ENCODE results near the gene COG4.
A peak's percentile ranks its signal among the peaks of the same experiment; 100 is the strongest.

COG4 gene

DNA sequence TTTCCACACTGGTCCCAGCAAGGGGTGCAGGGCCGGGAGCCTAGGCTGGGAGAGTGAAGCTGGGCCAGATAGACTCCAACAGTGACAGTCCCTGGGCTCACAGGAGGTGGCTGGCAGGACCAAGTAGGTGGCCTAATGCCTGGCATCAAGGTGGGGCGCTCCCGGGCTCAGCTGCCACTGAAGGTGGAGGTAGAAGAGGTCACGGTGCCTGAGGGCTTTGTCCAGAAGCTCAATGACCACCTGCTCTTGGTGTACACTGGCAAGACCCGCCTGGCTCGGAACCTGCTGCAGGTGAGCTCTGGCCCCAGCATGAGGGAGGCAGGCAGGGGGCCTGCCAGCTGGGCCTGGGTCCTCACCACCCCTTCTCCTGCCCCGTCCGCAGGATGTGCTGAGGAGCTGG is 45.2 kb downstream of the COG4 start:
- no peak for DNase-seq

DNA sequence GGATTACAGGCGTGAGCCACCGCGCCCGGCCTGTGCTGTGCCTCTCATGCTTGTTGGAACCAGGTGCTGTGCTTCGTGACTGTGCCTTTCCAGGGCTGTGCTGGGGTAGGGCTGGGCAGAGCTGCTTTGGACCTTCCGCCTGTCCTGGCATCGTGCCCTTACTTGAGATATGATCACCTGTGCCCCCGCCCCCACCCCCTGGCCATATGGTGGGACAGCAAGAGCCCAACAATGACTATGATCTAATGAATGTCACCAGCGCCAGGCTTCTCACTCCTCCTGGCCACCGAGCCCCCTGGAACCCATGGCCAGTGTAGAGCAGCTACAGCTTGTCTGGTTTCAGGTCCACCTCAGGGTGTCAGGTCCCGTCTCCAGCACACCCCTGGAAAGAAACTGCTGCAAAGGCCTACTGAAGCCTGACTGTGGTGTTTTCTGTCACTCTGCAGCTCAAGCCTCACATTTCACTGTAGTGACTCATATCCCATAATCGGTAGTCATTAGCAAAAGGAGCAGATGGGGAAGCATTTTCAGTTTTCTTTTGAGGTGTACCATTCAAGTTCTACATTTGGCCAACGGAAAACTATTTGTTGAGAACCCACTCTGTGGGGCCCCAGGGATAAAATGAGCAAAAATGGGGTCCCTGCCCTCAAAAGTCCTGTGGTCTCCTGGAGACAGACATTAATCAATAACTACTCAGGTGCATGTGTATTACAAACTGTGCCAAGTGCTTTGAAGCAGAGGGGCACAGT is 46.9 kb downstream of the COG4 start:
- DNase-seq = no peak

DNA sequence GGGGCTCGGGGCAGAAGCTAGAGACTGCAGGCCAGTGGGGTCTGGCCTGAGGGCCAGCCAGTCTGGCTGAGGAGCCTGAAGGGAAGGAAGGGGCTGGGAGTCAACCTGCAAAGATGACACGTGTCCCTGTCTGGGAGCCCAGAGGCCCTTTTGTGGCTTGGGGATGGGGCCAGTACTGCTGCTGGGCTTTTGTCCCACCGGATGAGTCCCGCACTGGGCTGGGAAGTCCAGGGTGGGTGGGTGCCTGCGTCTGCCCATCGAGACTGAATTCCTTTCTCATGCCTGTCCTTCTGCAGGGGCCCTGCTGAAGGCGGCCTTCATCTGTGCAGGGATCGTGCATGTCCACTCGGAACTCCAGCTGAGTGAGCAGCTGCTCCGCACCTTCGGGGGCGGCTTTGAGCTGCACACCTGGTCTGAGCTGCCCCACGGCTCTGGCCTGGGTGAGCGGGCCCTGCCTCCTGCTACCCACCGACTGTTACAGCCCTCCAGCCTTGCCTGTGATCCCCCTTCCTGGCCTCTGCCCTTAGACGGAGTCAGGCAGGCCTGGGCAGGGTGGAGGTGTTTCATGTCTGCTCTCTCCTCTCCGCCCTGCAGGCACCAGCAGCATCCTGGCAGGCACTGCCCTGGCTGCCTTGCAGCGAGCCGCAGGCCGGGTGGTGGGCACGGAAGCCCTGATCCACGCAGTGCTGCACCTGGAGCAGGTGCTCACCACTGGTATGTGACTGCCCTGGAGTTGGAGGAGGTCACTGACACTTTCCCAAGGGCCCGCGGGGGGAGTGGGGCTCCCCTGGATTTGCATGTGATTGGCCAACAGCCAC is 48.1 kb downstream of the COG4 start:
- DNase-seq = no peak

DNA sequence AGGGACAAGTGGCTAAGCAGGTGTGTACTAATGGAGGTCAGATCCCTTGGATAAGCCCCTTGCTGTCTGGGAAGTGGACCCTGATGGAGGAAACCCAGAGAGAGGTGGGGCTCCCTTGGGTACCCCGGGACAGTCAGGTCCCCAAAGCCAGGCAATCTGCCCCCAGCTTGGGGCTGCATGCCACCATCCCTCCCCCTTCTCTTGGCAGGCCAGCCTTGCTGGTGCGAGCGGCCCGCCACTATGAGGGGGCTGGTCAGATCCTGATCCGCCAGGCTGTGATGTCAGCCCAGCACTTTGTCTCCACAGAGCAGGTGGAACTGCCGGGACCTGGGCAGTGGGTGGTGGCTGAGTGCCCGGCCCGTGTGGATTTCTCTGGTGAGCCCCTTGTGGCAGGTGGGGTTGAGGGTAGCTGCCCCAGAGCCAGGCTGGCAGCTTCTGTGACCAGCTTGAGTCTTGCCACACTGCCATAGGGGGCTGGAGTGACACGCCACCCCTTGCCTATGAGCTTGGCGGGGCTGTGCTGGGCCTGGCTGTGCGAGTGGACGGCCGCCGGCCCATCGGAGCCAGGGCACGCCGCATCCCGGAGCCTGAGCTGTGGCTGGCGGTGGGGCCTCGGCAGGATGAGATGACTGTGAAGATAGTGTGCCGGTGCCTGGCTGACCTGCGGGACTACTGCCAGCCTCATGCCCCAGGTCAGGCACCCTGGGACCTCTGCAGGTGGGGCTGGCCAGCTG is 48.9 kb downstream of the COG4 start:
- DNase-seq = no peak

DNA sequence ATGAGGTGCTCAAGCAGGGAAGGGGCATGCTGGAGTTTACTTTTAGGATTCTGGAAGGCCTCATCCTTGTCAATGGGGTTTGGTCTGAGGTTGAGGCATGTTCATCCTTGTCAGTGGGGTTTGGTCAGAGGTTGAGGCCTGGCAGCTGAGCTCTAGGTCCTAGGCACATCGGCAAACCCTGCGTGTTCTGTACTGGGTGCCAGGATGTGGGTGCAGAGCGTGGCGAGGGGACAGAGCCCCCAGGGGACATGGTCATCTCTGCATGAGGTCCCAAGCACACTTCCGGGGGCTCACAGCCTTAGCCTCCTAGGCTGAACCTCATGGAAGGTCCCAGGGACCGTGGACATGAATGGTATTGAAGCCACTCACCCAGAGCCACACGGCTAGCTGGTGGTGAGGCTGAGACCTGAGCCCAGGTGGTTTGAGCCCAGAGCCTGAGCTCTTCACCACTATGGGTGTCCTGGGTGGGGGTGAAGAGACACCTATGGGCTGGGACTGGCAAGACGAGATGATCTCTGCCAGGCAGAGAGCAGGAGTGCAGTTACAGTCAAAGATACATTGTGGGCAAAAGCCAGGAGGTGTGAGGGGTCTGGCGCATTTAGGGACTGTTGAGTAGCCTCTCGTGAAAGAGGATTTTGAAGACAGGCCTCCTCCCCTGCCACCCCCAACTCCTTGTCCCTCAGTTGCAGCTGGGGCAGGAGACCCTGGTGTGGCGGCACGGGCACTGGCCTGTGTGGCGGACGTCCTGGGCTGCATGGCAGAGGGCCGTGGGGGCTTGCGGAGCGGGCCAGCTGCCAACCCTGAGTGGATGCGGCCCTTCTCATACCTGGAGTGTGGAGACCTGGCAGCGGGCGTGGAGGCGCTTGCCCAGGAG is 49.7 kb downstream of the COG4 start:
- DNase-seq = no peak

DNA sequence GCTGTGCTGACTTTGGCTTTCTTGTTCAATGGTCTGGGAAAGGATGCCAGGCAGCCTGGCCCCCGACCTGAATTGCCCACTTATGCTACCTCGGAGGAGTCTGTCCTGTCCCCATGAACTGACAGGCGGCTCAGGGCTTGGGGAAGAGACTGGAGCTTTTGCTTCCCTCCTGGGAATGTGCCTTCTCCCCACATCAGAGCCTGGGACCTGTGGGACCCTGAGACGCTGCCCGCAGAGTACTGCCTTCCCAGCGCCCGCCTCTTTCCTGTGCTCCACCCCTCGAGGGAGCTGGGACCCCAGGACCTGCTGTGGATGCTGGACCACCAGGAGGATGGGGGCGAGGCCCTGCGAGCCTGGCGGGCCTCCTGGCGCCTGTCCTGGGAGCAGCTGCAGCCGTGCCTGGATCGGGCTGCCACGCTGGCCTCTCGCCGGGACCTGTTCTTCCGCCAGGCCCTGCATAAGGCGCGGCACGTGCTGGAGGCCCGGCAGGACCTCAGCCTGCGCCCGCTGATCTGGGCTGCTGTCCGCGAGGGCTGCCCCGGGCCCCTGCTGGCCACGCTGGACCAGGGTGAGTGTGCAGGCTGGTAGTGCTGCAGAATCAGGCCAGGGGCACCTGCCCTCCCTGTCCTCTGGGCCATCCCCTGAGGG is 50.4 kb downstream of the COG4 start:
- DNase-seq = no peak

DNA sequence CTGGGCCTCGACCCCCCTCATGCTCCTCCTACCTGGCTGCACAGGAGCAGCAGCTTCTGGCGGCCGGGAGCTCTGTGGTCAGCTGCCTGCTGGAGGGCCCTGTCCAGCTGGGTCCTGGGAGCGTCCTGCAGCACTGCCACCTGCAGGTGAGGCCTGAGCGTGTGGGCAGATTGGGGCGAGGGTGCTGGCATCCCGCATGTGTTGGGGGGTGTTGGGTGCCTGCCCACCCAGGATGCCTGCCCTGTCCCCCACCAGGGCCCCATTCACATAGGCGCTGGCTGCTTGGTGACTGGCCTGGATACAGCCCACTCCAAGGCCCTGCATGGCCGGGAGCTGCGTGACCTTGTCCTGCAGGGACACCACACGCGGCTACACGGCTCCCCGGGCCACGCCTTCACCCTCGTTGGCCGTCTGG is 52.4 kb downstream of the COG4 start:
- no peak for DNase-seq

DNA sequence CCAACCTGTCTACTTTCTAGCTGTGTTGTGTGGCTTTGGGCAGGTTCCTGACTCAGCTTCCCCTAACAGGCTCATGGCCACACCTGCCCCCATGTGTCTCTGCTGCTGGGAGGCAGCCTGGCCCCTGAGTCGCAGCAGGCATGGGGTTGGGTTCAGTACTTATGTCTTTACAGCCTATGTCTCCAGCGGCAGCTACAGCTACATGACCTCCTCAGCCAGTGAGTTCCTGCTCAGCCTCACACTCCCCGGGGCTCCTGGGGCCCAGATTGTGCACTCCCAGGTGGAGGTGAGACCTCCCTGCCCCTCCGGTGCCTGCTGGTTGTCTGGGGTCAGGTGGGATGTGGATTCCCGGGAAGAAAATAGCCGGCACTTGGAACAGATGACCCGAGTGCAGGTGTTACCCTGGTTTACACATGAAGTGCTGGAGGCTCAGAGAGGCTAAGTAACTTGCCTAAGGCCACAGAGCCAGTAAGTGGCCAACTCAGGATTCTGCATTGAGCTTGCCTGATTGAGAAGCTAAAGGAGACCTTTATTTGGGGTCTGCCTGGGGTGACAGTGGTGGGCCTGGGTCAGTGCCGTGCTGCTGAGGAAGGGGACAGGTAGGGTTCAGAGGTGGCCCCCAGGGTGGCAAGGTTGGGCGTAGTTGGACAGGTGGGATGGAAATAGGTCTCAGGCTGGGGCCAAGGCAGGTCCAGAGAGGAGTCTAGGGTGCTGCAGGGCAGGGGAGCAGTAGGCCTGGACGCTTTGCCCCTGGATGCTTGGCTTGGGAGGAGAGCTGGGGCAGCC is 53.0 kb downstream of the COG4 start:
- no peak for DNase-seq

DNA sequence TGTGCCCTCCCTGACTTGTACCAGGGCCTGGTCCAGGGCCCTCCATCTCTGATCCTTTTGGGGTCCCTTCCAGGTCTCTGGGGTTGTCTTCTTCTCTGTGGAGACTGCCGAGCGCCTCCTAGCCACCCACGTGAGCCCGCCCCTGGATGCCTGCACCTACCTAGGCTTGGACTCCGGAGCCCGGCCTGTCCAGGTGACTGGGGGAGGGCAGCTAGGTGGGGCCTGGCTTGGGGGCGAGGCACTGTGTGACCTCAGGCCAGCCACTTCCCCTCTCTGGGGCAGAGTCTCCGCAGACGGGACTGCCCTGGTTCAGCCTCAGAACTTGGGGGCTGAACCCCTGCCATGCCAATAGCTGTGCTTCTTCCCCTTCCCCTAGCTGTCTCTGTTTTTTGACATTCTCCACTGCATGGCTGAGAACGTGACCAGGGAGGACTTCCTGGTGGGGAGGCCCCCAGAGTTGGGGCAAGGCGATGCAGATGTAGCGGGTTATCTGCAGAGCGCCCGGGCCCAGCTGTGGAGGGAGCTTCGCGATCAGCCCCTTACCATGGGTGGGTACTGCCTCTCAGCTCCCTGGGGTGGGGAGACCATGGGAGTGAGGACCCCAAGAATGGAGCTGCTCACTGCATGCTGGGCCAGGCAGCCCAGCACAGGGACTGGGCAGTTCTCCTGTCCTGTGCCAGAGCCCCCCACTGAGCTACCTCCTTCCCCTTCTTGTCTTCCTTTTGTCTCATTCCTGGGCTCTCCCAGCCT is 54.4 kb downstream of the COG4 start:
- no peak for DNase-seq

DNA sequence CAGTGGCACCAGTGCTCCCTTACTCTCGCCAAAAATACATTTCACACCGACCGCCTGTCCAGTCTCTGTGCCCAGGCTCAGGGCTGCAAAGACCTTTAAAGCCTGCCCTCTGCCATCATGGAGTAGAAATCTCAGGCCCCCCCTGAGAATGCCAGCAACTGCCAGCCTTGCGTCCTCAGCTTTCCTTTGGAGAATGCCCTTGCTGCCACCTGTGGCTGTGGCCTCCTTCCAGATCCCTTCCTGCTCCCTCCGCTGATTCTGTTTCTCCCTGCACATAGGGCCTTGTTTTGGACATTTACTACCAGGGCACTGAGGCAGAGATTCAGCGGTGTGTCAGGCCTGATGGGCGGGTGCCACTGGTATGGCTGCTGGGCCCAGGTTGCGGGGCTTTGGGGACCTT is 55.7 kb downstream of the COG4 start:
- DNase-seq = no peak

DNA sequence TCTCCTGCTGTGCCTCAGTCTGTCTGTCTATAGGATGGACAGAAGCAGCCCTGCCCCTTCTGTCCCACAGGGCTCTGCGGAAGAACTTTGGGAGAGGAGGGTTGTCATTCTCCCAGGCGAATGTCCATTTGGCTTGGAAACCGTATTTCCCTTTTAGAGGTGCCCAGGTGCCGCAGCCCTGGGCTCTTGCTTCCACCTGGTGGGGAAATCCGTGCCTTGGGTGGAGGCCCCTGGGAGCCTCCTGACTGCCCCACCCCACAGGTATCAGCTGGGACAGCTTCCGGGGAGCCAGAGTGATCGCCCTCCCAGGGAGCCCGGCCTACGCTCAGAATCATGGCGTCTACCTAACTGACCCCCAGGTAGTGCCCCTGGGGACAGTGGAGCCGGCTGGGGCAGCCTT is 56.2 kb downstream of the COG4 start:
- no peak for DNase-seq

DNA sequence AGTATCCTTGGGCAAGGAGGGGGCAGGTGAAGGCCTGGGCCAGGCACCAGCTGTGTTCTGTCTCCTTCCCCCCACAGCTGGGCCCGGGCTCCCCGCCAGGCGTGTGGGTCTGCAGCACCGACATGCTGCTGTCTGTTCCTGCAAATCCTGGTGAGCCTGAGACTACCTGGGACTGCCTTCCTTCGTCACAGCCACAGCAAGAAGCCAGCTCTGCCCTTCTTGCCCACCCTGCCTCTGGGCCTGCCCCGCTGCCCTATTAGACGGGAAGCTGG is 56.6 kb downstream of the COG4 start:
- no peak for DNase-seq

DNA sequence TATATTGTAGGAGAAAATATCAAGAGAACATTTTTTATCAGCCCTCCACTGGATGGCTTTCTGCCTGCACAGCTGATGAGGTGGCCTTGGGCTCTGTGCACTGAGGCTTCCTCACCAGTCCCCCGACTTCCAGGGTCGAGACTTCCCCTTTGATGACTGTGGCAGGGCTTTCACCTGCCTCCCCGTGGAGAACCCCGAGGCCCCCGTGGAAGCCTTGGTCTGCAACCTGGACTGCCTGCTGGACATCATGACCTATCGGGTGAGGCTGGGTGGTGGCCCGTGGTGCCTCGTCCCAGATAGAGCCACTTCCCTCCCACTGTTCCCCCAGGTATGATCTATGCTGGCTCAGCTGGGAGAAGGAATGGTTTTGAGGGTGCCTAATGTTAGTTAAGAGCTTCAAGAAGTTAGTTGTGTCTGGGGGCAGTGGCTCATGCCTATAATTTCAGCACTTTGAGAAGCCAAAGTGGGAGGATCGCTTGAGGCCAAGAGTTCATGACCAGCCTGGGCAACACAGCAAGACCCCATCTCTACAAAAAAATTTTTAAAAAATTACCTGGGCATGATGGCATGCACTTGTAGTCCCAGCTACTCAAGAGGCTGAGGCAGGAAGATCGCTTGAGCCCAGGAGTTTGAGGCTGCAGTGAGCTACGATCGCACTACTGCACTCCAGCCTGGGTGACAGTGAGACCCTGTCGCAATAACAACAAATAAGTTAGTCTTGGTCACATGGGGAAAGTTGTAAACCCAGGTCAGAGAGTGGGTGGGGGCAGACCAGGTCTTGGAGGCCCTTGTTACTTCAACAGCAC is 57.2 kb downstream of the COG4 start:
- no peak for DNase-seq

DNA sequence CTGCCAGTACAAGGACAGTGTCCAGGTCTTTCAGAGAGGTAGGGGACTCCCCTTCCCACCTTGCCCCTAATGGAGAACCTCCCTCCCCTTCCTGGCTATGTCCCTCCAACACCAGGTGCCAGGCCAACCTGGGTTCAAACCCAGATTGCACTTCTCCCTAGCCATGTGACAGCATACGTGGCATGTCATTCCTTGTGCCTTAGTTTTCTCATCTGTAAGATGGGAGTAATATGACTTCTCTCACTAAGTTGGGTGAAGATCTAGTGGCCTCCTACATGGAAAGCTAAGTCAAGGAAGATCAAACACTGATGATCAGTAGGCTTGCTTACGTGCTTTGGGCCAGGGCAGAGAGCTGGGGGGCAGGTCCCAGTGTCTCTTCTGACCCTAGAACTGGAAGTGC is 60.1 kb downstream of the COG4 start:
- no peak for DNase-seq

DNA sequence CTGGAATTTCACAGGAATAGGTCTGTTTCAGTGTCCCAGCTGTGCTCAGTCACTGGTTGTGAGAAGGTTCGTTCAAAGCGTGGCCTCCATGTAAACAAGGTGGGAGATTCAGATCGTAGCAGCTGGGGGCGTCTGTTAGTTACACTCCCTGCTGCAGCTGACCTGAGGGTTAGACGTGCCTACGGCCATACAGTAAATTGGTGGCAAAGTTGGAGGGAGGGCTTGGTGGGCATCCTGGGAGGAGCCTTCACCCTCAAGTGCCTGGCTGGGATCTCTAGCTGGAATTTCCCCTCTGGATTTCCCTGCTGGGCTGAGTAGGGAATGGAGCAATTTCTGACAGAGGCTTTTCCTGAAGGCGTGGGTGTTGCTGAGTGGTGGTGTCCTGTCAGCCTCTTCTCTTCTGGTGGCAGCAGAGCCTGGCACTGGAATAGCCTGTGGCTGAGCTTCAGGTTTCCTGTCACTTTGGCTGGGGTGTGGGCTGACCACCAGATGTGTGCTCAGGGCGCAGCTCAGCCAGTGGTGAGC is 62.6 kb downstream of the COG4 start:
- no peak for DNase-seq

DNA sequence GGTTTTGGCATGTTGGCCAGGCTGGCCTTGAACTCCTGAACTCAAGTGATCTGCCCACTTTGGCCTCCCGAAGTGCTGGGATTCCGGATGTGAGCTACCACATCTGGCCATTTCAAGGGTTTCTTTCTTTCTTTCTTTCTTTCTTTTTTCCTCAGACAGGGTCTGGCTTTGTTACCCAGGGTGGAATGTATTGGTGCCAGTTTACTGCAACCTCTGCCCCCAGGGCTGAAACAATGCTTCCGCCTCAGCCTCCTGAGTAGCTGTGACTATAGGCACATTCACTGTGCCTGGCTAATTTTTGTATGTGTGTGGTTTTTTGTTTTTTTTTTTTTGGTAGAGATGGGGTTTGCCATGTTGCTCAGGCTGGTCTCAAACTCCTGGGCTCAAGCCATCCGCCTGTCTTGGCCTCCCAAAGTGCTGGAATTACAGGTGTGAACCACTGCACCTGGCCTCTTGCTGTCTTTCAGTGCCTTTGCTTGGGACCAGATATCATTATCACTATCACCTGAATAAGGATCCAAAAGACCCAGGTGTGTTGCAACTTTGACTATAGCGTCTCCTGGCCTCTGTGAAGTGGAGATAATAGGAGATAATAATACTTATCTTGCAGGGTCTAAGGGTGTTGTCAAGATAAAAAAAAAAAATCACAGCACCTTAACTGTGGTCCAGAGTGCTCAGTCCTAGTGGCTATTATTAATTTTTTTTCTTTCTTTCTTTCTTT is 65.7 kb downstream of the COG4 start:
- DNase-seq = no peak

DNA sequence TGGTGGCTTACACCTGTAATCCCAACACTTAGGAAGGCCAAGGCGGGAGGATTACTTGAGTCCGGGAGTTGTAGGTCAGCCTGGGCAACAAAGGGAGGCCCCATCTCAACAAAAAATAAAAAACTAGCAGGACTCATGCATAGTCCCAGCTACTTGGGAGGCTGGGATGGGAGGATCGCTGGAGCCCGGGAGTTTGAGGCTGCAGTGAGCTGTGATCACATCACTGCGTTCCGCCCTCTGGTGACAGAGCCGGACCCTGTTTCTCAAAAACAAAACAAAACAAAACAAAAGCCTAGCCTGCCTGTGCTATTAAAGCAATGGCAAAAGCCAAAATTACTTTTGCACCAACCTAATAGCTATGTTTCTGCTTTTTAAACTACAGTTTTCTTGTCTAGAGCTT is 67.4 kb downstream of the COG4 start:
- DNase-seq = no peak

DNA sequence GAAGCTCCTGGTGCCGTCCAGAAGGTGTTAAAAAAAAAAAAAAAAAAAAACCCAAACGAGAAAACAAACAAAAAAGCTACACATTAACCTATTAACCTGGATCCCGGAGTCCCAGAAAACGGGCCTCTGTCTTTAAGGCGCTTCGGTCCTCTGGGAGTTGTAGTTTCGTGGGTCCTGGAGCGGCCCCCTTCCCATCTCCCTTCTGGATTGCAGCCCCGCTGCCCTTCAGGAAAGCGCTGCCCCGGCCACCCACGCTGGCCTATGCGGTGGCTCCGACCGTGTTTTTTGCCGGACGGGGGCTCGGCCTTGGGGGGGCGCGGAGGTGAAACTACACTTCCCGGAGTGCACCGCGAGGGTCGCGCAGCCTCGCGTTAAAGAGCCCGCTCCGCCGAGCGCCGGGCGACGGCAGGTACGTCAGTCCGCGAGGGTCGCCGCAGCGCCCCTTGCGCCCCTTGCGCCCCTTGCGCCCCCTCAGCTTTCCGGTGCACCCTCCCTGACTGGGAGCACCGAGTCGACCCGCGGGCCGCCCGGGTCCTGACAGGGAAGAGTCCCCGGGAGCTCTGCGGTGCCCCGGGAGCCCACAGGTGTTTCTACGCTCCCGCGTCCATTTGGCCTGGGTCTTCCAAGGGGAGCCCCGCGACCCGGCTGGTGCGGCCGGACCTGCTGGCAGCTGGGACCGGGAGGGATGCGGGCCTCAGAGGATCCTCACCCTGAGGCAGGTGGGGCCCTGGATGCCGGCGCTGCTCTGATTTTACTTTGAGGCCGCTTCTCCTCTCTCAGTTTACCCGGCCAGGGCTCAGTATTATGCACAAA is 68.9 kb downstream of the COG4 start, which contains the start of gene FCSK:
Gene FCSK, plus strand, starts transcription at position 374 of the 813 bp plus-strand sequence. CDS start 8,596 bp downstream, outside the sequence.
- peak; percentile 40 to 65 for DNase-seq

All from bone marrow (tissue), 2 donors.